B cell (primary cell): ENCODE results near the gene UQCR11. TPM values are rescaled to one million over a fixed set of nuclear protein-coding genes. Genes with fewer than 3 reads are reported as not detected.

ENCODE experiments used
- ATAC-seq: fragments of 200-7000 bp; cut with Tn5 transposase; one replicate; pipeline ENCODE4 v1.10.0; 2021; ENCODE audit warnings: low read depth, mild to moderate bottlenecking, moderate number of reproducible peaks, moderate library complexity
- CTCF ChIA-PET: fragments of 350-600 bp; sonication (Branson Sonifier 250); formaldehyde crosslinking; loops from one replicate; lab custom pipeline; 2021; ENCODE audit warnings: antibody characterized with exemption, inconsistent platforms; lab: Charles Lee
- POLR2A ChIA-PET: fragments of 350-600 bp; sonication (Branson Sonifier 250); formaldehyde crosslinking; loops from one replicate; lab custom pipeline; 2021; ENCODE audit warnings: antibody characterized with exemption; lab: Charles Lee
- DNase-seq: peaks from one replicate; pipeline ENCODE4 v3.0.0; 2013
- H2AFZ ChIP-seq: 2 replicates; pipeline ENCODE4 v1.6.1; 2012; ENCODE audit warnings: mild to moderate bottlenecking, low read depth, low read length; ENCODE audit not compliant: insufficient read depth, poor library complexity, severe bottlenecking
- H3K27ac ChIP-seq, 2 donors: 1 replicate in 1 of 2; 2 replicates in 1 of 2; pipeline ENCODE4 v1.5.1; 2012 to 2013; ENCODE audit warnings: low read length in 2 of 2, mild to moderate bottlenecking in 2 of 2, moderate library complexity in 1 of 2
- H3K27me3 ChIP-seq, 4 experiments: fragments of 200-600 bp in 1 of 4; sonication (generic) in 1 of 4; replicated peaks in 1 of 4; 1 replicate in 2 of 4; 2 replicates in 2 of 4; pipeline versions ENCODE4 v1.6.1 to v1.7.0; 2013 to 2016; ENCODE audit warnings: low read length in 3 of 4, mild to moderate bottlenecking in 2 of 4, mixed read lengths in 1 of 4, moderate library complexity in 1 of 4; ENCODE audit not compliant: insufficient read depth in 4 of 4, control insufficient read depth in 3 of 4; ENCODE audit errors: control extremely low read depth in 1 of 4
- H3K36me3 ChIP-seq, 2 experiments: replicated peaks in 1 of 2; 1 replicate in 1 of 2; 2 replicates in 1 of 2; pipeline versions ENCODE4 v1.6.1 to v1.7.1; 2013; ENCODE audit warnings: low read length in 1 of 2; ENCODE audit not compliant: insufficient read depth in 2 of 2, control insufficient read depth in 1 of 2; ENCODE audit errors: control extremely low read depth in 1 of 2, extremely low read depth in 1 of 2
- H3K4me1 ChIP-seq, 2 donors: fragments of 200-600 bp in 1 of 2; sonication (generic) in 1 of 2; 1 replicate in 1 of 2; 2 replicates in 1 of 2; pipeline versions ENCODE4 v1.5.1 to v1.6.1; 2013 to 2017; ENCODE audit warnings: low read length in 2 of 2; ENCODE audit not compliant: control insufficient read depth in 2 of 2, insufficient read depth in 2 of 2
- H3K4me2 ChIP-seq: replicated peaks from 2 replicates; pipeline ENCODE3; 2012; ENCODE audit warnings: mild to moderate bottlenecking, low read depth, low read length; ENCODE audit not compliant: poor library complexity, severe bottlenecking
- H3K4me3 ChIP-seq, 5 experiments: fragments of 200-600 bp in 1 of 5; sonication (generic) in 1 of 5; 1 replicate in 3 of 5; 2 replicates in 2 of 5; pipeline versions ENCODE4 v1.5.1 to v1.7.0; 2011 to 2016; ENCODE audit warnings: low read length in 4 of 5, mild to moderate bottlenecking in 4 of 5, low read depth in 2 of 5, control low read depth in 1 of 5, moderate library complexity in 1 of 5; ENCODE audit not compliant: insufficient read depth in 1 of 5; ENCODE audit errors: control extremely low read depth in 1 of 5, extremely low read depth in 1 of 5
- H3K79me2 ChIP-seq: fragments of 200-600 bp; sonication (generic); one replicate; pipeline ENCODE4 v1.6.0; 2016; ENCODE audit warnings: low read length; ENCODE audit not compliant: control insufficient read depth, insufficient read depth
- H3K9ac ChIP-seq: fragments of 200-600 bp; sonication (generic); 2 replicates; pipeline ENCODE4 v1.6.1; 2017; ENCODE audit warnings: mild to moderate bottlenecking, low read length, moderate library complexity
- H3K9me3 ChIP-seq, 3 donors: one replicate each; pipeline versions ENCODE4 v1.6.1 to v1.7.1; 2013; ENCODE audit warnings: low read length in 2 of 3; ENCODE audit not compliant: control insufficient read depth in 2 of 3, insufficient read depth in 1 of 3; ENCODE audit errors: control extremely low read depth in 1 of 3
- H4K20me1 ChIP-seq: 2 replicates; pipeline ENCODE4 v1.6.0; 2012; ENCODE audit warnings: mild to moderate bottlenecking, low read length; ENCODE audit not compliant: insufficient read depth, control insufficient read depth, poor library complexity, severe bottlenecking
- H3K27ac Mint-ChIP-seq: one replicate; pipeline ENCODE4 v1.8.0; 2021; ENCODE audit warnings: mixed read lengths
- H3K27me3 Mint-ChIP-seq: one replicate; pipeline ENCODE4 v1.8.0; 2021; ENCODE audit warnings: mixed read lengths
- H3K4me1 Mint-ChIP-seq: one replicate; pipeline ENCODE4 v1.8.0; 2021; ENCODE audit warnings: mixed read lengths
- H3K4me3 Mint-ChIP-seq: one replicate; pipeline ENCODE4 v1.8.0; 2021; ENCODE audit warnings: mixed read lengths
- H3K9me3 Mint-ChIP-seq: one replicate; pipeline ENCODE4 v1.8.0; 2022; ENCODE audit warnings: mixed read lengths; ENCODE audit not compliant: insufficient read depth
- EZH2 ChIP-seq: IDR thresholded peaks from 2 replicates; pipeline ENCODE4 v1.6.1; 2012; ENCODE audit warnings: borderline replicate concordance, low read depth, mild to moderate bottlenecking, moderate library complexity, low read length; ENCODE audit not compliant: insufficient read depth, poor library complexity, severe bottlenecking
- WGBS: methylation state at CpG from one replicate; pipeline ENCODE4 v1.1.5; 2013; ENCODE audit warnings: missing lambda C conversion rate; ENCODE audit not compliant: insufficient coverage; 5-methylcytosine and 5-hydroxymethylcytosine counted together
- intact Hi-C: fragments of 100-400 bp; cut with micrococcal nuclease; formaldehyde crosslinking; loops from one replicate; pipeline ENCODE4 v1.10.0; 2022
- polyA plus RNA-seq: library from polyadenylated mRNA; depleted of rRNA; stranded (reverse); fragments of >200 nt; gene quantifications from 2 replicates; pipeline ENCODE4 v1.2.3, GENCODE V29; 2012
- total RNA-seq, 2 donors: library from RNA; stranded (reverse); fragments of 120-200 nt in 1 of 2; gene quantifications; 1 replicate in 1 of 2; 2 replicates in 1 of 2; pipeline versions ENCODE4 v1.2.3 to v1.2.4, GENCODE V29; 2013 to 2022
- TF ChIP-seq, protein P1 (sequence below): fragments of 200-600 bp; IDR thresholded peaks from one replicate; pipeline ENCODE4 v1.8.0; 2022; ENCODE audit warnings: antibody characterized with exemption, mild to moderate bottlenecking

The UQCR11 gene
- total and polyA plus RNA-seq, 2 donors (not counting 1 experiment from before 2014, with no cell fraction given) = 59.5 to 66.8 TPM

DNA sequence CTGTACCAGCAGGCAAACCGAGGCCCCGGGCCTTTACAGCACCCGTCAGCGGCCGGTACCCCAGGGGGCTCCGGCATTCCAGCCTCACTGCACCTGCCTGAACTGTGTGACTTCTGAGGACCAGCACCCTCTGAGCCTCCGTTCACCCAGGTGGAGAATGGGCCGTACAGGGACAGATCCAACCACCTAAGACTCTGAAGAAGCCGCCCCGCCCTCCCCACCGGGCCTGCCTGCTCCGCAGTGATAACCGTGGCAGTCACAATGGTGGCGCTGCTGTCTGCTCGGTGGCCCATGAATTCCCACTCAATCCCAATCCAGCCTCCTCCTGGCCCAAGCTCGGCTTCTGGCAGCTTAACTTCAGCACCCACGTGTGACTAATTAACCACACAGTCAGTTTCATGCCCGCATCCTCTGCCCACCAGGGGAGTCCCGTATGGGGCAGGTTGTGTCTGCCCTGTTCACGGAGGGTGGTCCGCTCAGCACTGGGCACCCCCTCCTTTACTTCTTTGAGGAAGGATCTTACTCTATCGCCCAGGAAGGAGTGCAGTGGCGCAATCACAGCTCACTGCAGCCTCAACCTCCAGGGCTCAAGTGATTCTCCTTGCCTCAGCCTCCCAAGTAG is 43.8 kb upstream of the UQCR11 start:
- 5% methylated on average over 23 of the region's 23 CpGs for WGBS
- H3K9me3 ChIP-seq = no peaks in the 10 kb centered on the region
- peaks cover 62% of the 10 kb centered on the region for H3K79me2 ChIP-seq
- ATAC-seq = no peak
- Mint-ChIP-seq H3K4me3 (peak overlapping the region; percentile 96), H3K27me3 (no peaks in the 10 kb centered on the region), H3K27ac (peak overlapping the region; percentile 96), H3K4me1 (peaks cover 51% of the 10 kb centered on the region), H3K9me3 (no peaks in the 10 kb centered on the region)
- H3K9ac ChIP-seq = peak overlapping the region; percentile 70
- H3K27ac ChIP-seq = peak overlapping the region; percentile 67 to 70
- no peak for TF ChIP-seq EZH2
- TF ChIP-seq, protein P1, sequence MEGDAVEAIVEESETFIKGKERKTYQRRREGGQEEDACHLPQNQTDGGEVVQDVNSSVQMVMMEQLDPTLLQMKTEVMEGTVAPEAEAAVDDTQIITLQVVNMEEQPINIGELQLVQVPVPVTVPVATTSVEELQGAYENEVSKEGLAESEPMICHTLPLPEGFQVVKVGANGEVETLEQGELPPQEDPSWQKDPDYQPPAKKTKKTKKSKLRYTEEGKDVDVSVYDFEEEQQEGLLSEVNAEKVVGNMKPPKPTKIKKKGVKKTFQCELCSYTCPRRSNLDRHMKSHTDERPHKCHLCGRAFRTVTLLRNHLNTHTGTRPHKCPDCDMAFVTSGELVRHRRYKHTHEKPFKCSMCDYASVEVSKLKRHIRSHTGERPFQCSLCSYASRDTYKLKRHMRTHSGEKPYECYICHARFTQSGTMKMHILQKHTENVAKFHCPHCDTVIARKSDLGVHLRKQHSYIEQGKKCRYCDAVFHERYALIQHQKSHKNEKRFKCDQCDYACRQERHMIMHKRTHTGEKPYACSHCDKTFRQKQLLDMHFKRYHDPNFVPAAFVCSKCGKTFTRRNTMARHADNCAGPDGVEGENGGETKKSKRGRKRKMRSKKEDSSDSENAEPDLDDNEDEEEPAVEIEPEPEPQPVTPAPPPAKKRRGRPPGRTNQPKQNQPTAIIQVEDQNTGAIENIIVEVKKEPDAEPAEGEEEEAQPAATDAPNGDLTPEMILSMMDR = no peak
- intact Hi-C loops = loop anchor here (2.0 kb wide), 1 partner anchor 24 kb away; no protein-coding TSS in a partner anchor
- peak; percentile 71 for DNase-seq
- ChIA-PET POLR2A (interaction anchor here (0.6 to 4.7 kb wide), 6 partner anchors 12 to 380 kb away, joined by 3 to 43 read pairs (median 4); partner anchors contain the start of gene CIRBP), CTCF (interaction anchor here (1.2 to 7.3 kb wide), 4 partner anchors 14 to 118 kb away, joined by 4 to 114 read pairs (median 30); no protein-coding TSS in a partner anchor)
- H3K4me2 ChIP-seq = peak overlapping the region; percentile 87
- peaks cover 39 to 57% of the 10 kb centered on the region in 2 donors for H3K4me1 ChIP-seq
- H4K20me1 ChIP-seq = peaks cover 73% of the 10 kb centered on the region
- no peak overlapping the region for H2AFZ ChIP-seq
- H3K27me3 ChIP-seq = no peaks in the 10 kb centered on the region
- peaks cover 0 to 40% of the 10 kb centered on the region in 2 experiments for H3K36me3 ChIP-seq
- peak overlapping the region in 4 of 5 experiments; percentile 3 to 74 (median 65) for H3K4me3 ChIP-seq

DNA sequence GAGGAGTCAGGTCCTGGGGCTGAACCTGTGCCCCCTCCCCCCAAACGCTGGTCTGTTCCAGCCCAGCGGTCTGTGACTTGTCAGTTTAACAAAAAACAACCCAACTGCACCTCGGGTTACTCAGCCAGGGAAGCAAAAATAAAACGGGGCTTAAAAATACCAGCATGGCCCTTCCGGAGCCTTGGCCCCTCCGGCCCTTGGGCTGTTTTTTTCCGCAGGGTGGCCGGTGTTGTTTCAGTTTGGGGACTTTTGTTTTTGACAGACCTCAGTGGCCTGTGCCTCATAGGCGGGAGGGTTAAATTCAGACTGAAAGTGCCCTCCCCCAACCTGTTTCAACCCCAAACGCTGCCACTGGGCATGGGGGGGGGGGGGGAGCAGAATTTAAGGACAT is 43.2 kb upstream of the UQCR11 start:
- peaks cover 39 to 52% of the 10 kb centered on the region in 2 donors for H3K4me1 ChIP-seq
- H3K4me3 ChIP-seq = peak overlapping the region in 4 of 5 experiments; percentile 3 to 74 (median 65)
- ChIA-PET CTCF (interaction anchor here (1.2 to 7.3 kb wide), 2 partner anchors 23 to 24 kb away, joined by 4 to 114 read pairs; no protein-coding TSS in a partner anchor), POLR2A (interaction anchor here (0.6 to 4.7 kb wide), 5 partner anchors 9 to 380 kb away, joined by 3 to 43 read pairs (median 4); partner anchors contain the start of gene CIRBP)
- no peaks in the 10 kb centered on the region for H3K9me3 ChIP-seq
- peak; percentile 7 for ATAC-seq
- peak overlapping the region; percentile 67 to 70 for H3K27ac ChIP-seq
- 0% methylated on average over 2 of the region's 10 CpGs for WGBS
- Mint-ChIP-seq H3K27me3 (no peaks in the 10 kb centered on the region), H3K27ac (peak overlapping the region; percentile 96), H3K4me1 (peaks cover 51% of the 10 kb centered on the region), H3K9me3 (no peaks in the 10 kb centered on the region), H3K4me3 (peak overlapping the region; percentile 96)
- H3K9ac ChIP-seq = peak overlapping the region; percentile 70
- H4K20me1 ChIP-seq = peaks cover 78% of the 10 kb centered on the region
- no peaks in the 10 kb centered on the region for H3K27me3 ChIP-seq
- intact Hi-C loops = loop anchor here (2.0 kb wide), 1 partner anchor 24 kb away; no protein-coding TSS in a partner anchor
- DNase-seq = no peak
- peaks cover 62% of the 10 kb centered on the region for H3K79me2 ChIP-seq
- H2AFZ ChIP-seq = no peak overlapping the region
- H3K36me3 ChIP-seq = peaks cover 0 to 44% of the 10 kb centered on the region in 2 experiments
- no peak for TF ChIP-seq EZH2
- TF ChIP-seq, protein P1 = no peak
- H3K4me2 ChIP-seq = peak overlapping the region; percentile 87
